ENCODE data around the gene OR6V1.

Gene OR6V1

GRCh38 chr7:143042159-143042789 is 9.9 kb upstream of the OR6V1 start:
- Histone ChIP-seq H3K9me3 (replicated peaks in 1 of 2; ENCODE audit: control insufficient read depth in 2 of 2, insufficient read depth in 1 of 2, low read depth in 1 of 2, low read length in 2 of 2) (no peaks in the 10 kb centered on the region), H3K9ac (ENCODE audit: low read depth, low read length, poor library complexity) (no peak overlapping the region), H2BK12ac (ENCODE audit: low read length) (no peak overlapping the region), H3K4ac (ENCODE audit: low read length) (no peak overlapping the region), H3K18ac (ENCODE audit: low read length) (peak overlapping the region; percentile 33), H3K4me1 (ENCODE audit: control insufficient read depth in 2 of 2, insufficient read depth in 1 of 2, low read depth in 1 of 2, low read length in 2 of 2) (peaks cover 0 to 13% of the 10 kb centered on the region in 2 donors), H3K27ac (replicated peaks; ENCODE audit: low read length) (peak overlapping the region; percentile 74), H3K36me3 (replicated peaks in 1 of 2; ENCODE audit: control insufficient read depth in 2 of 2, insufficient read depth in 2 of 2, low read length in 2 of 2) (no peaks in the 10 kb centered on the region), H3K79me1 (ENCODE audit: low read depth, low read length) (no peaks in the 10 kb centered on the region), H2BK5ac (ENCODE audit: low read length) (no peak overlapping the region), H3K14ac (ENCODE audit: low read length) (no peak overlapping the region), H2AK5ac (ENCODE audit: low read depth, low read length) (no peak overlapping the region), H4K91ac (ENCODE audit: low read depth, low read length, poor library complexity) (no peak overlapping the region), H3K4me2 (ENCODE audit: insufficient read depth, low read length, poor library complexity, severe bottlenecking) (no peak overlapping the region), H2BK15ac (ENCODE audit: low read length) (no peak overlapping the region), H2BK120ac (ENCODE audit: low read depth, low read length) (no peak overlapping the region), H4K8ac (ENCODE audit: low read depth, low read length) (no peak overlapping the region), H3K4me3 (ENCODE audit: low read length in 2 of 2) (no peak overlapping the region), H3K27me3 (ENCODE audit: control insufficient read depth in 3 of 3, insufficient read depth in 3 of 3, low read depth in 1 of 3, low read length in 3 of 3) (peaks cover 0 to 2% (median 0%) of the 10 kb centered on the region in 3 experiments), H2AFZ (ENCODE audit: low read length) (no peak overlapping the region), H3K23ac (ENCODE audit: low read depth, low read length, poor library complexity) (no peak overlapping the region)
- DNase-seq (ENCODE audit: low spot score), result peak; percentile 32
- no CpG with 5 or more reads among the region's 3 CpGs for WGBS, 2 donors (ENCODE audit: extremely low coverage in 2 of 2, insufficient read length in 2 of 2, insufficient replicate concordance in 1 of 2)

GRCh38 chr7:143042790-143043271 is 9.3 kb upstream of the OR6V1 start:
- Histone ChIP-seq H3K9me3 (replicated peaks in 1 of 2; ENCODE audit: control insufficient read depth in 2 of 2, insufficient read depth in 1 of 2, low read depth in 1 of 2, low read length in 2 of 2) (no peaks in the 10 kb centered on the region), H3K23ac (ENCODE audit: low read depth, low read length, poor library complexity) (no peak overlapping the region), H3K79me1 (ENCODE audit: low read depth, low read length) (no peaks in the 10 kb centered on the region), H4K8ac (ENCODE audit: low read depth, low read length) (no peak overlapping the region), H3K4me1 (ENCODE audit: control insufficient read depth in 2 of 2, insufficient read depth in 1 of 2, low read depth in 1 of 2, low read length in 2 of 2) (peaks cover 0 to 13% of the 10 kb centered on the region in 2 donors), H3K27me3 (ENCODE audit: control insufficient read depth in 3 of 3, insufficient read depth in 3 of 3, low read depth in 1 of 3, low read length in 3 of 3) (no peaks in the 10 kb centered on the region), H2BK12ac (ENCODE audit: low read length) (no peak overlapping the region), H4K91ac (ENCODE audit: low read depth, low read length, poor library complexity) (no peak overlapping the region), H2BK5ac (ENCODE audit: low read length) (no peak overlapping the region), H2AK5ac (ENCODE audit: low read depth, low read length) (no peak overlapping the region), H3K9ac (ENCODE audit: low read depth, low read length, poor library complexity) (no peak overlapping the region), H3K14ac (ENCODE audit: low read length) (no peak overlapping the region), H2BK120ac (ENCODE audit: low read depth, low read length) (no peak overlapping the region), H3K4me2 (ENCODE audit: insufficient read depth, low read length, poor library complexity, severe bottlenecking) (no peak overlapping the region), H3K4ac (ENCODE audit: low read length) (no peak overlapping the region), H3K27ac (replicated peaks; ENCODE audit: low read length) (peak overlapping the region; percentile 74), H3K18ac (ENCODE audit: low read length) (no peak overlapping the region), H2BK15ac (ENCODE audit: low read length) (no peak overlapping the region), H3K4me3 (ENCODE audit: low read length in 2 of 2) (no peak overlapping the region), H2AFZ (ENCODE audit: low read length) (no peak overlapping the region), H3K36me3 (replicated peaks in 1 of 2; ENCODE audit: control insufficient read depth in 2 of 2, insufficient read depth in 2 of 2, low read length in 2 of 2) (no peaks in the 10 kb centered on the region)
- no peak for DNase-seq (ENCODE audit: low spot score)
- WGBS, 2 donors (ENCODE audit: extremely low coverage in 2 of 2, insufficient read length in 2 of 2, insufficient replicate concordance in 1 of 2), result no CpG with 5 or more reads among the region's 6 CpGs

GRCh38 chr7:143043391-143043790 is 8.8 kb upstream of the OR6V1 start:
- Histone ChIP-seq H4K8ac (ENCODE audit: low read depth, low read length) (no peak overlapping the region), H2BK15ac (ENCODE audit: low read length) (no peak overlapping the region), H2AK5ac (ENCODE audit: low read depth, low read length) (no peak overlapping the region), H3K4me3 (ENCODE audit: low read length in 2 of 2) (no peak overlapping the region), H3K4me2 (ENCODE audit: insufficient read depth, low read length, poor library complexity, severe bottlenecking) (no peak overlapping the region), H3K23ac (ENCODE audit: low read depth, low read length, poor library complexity) (no peak overlapping the region), H3K9ac (ENCODE audit: low read depth, low read length, poor library complexity) (no peak overlapping the region), H3K4ac (ENCODE audit: low read length) (no peak overlapping the region), H2AFZ (ENCODE audit: low read length) (no peak overlapping the region), H4K91ac (ENCODE audit: low read depth, low read length, poor library complexity) (no peak overlapping the region), H3K27ac (replicated peaks; ENCODE audit: low read length) (no peak overlapping the region), H3K9me3 (replicated peaks in 1 of 2; ENCODE audit: control insufficient read depth in 2 of 2, insufficient read depth in 1 of 2, low read depth in 1 of 2, low read length in 2 of 2) (no peaks in the 10 kb centered on the region), H2BK120ac (ENCODE audit: low read depth, low read length) (no peak overlapping the region), H3K4me1 (ENCODE audit: control insufficient read depth in 2 of 2, insufficient read depth in 1 of 2, low read depth in 1 of 2, low read length in 2 of 2) (peaks cover 0 to 13% of the 10 kb centered on the region in 2 donors), H3K14ac (ENCODE audit: low read length) (no peak overlapping the region), H3K27me3 (ENCODE audit: control insufficient read depth in 3 of 3, insufficient read depth in 3 of 3, low read depth in 1 of 3, low read length in 3 of 3) (no peaks in the 10 kb centered on the region), H2BK12ac (ENCODE audit: low read length) (no peak overlapping the region), H3K79me1 (ENCODE audit: low read depth, low read length) (no peaks in the 10 kb centered on the region), H2BK5ac (ENCODE audit: low read length) (no peak overlapping the region), H3K36me3 (replicated peaks in 1 of 2; ENCODE audit: control insufficient read depth in 2 of 2, insufficient read depth in 2 of 2, low read length in 2 of 2) (no peaks in the 10 kb centered on the region), H3K18ac (ENCODE audit: low read length) (no peak overlapping the region)
- WGBS, 2 donors (ENCODE audit: extremely low coverage in 2 of 2, insufficient read length in 2 of 2, insufficient replicate concordance in 1 of 2), result no CpG with 5 or more reads among the region's 2 CpGs
- DNase-seq (ENCODE audit: low spot score), result no peak

- no peak overlapping the region for H3K4ac ChIP-seq (ENCODE audit: low read length)
- no peak overlapping the region for H4K91ac ChIP-seq (ENCODE audit: low read depth, low read length, poor library complexity)
- no peak overlapping the region for H3K4me2 ChIP-seq (ENCODE audit: insufficient read depth, low read length, poor library complexity, severe bottlenecking)
- H2BK12ac ChIP-seq (ENCODE audit: low read length), result no peak overlapping the region
- no peak for DNase-seq (ENCODE audit: low spot score)
- no peak overlapping the region for H4K8ac ChIP-seq (ENCODE audit: low read depth, low read length)
- no peak overlapping the region for H2BK15ac ChIP-seq (ENCODE audit: low read length)
- no peak overlapping the region for H2AK5ac ChIP-seq (ENCODE audit: low read depth, low read length)
- no peak overlapping the region for H3K14ac ChIP-seq (ENCODE audit: low read length)
- no peak overlapping the region for H2BK5ac ChIP-seq (ENCODE audit: low read length)
- no peak overlapping the region for H3K27ac ChIP-seq (replicated peaks; ENCODE audit: low read length)
- no peaks in the 10 kb centered on the region for H3K27me3 ChIP-seq (ENCODE audit: control insufficient read depth in 3 of 3, insufficient read depth in 3 of 3, low read depth in 1 of 3, low read length in 3 of 3)
- WGBS, 2 donors (ENCODE audit: extremely low coverage in 2 of 2, insufficient read length in 2 of 2, insufficient replicate concordance in 1 of 2), result 100% methylated on average over 1 of the region's 3 CpGs; no CpG with 5 or more reads in 1 of the 2 donors
- H3K4me3 ChIP-seq (ENCODE audit: low read length in 2 of 2), result no peak overlapping the region
- H3K36me3 ChIP-seq (replicated peaks in 1 of 2; ENCODE audit: control insufficient read depth in 2 of 2, insufficient read depth in 2 of 2, low read length in 2 of 2), result no peaks in the 10 kb centered on the region
- no peak overlapping the region for H3K9ac ChIP-seq (ENCODE audit: low read depth, low read length, poor library complexity)
- no peak overlapping the region for H2BK120ac ChIP-seq (ENCODE audit: low read depth, low read length)
- H3K9me3 ChIP-seq (replicated peaks in 1 of 2; ENCODE audit: control insufficient read depth in 2 of 2, insufficient read depth in 1 of 2, low read depth in 1 of 2, low read length in 2 of 2), result no peaks in the 10 kb centered on the region
- no peak overlapping the region for H3K23ac ChIP-seq (ENCODE audit: low read depth, low read length, poor library complexity)
- H3K4me1 ChIP-seq (ENCODE audit: control insufficient read depth in 2 of 2, insufficient read depth in 1 of 2, low read depth in 1 of 2, low read length in 2 of 2), result peaks cover 0 to 11% of the 10 kb centered on the region in 2 donors
- no peak overlapping the region for H2AFZ ChIP-seq (ENCODE audit: low read length)
- H3K18ac ChIP-seq (ENCODE audit: low read length), result no peak overlapping the region
- no peaks in the 10 kb centered on the region for H3K79me1 ChIP-seq (ENCODE audit: low read depth, low read length)
Measured at GRCh38 chr7:143046426-143046851, 5.7 kb upstream of the OR6V1 start.

Measured in neuronal stem cell (in vitro differentiated cells).